ENCODE data around the gene SLC16A6.
"Not testable (repeated sequence)": the region's sequence is repeated elsewhere in the genome, so short reads cannot be mapped to it uniquely, and the experiment has no call there.

GRCh38 chr17:68220186-68220585 is 70.7 kb downstream of the SLC16A6 start:
- TF ChIP-seq CTCF, POLR2A (IDR thresholded peaks at IDR 0.05): not testable (repeated sequence)
